Measurements from ENCODE around the gene MRPS9. TPM values are rescaled to one million over a fixed set of nuclear protein-coding genes. Genes with fewer than 3 reads are reported as not detected.

Gene MRPS9
- polyA plus RNA-seq, 1 donor from 2014 or later = 43.5 TPM

DNA sequence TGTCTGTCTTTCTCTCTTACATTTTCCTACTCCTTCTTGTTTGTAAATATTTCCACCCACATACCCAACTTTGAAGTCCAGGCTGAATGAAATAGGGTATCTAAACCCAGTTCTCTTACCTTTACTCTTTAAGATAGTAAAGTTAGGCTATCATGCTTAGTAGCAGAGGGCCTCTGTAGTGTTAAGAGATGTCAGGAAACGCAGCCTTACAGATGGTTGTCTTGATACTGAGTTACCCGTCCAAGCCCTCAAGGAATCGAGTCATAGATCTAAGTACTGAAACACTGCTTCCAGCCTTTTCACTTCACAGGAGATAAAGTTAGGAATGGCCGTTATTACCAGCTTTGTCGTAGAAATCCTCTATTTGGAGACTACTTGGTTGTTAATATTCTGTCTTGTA lies 24.3 kb downstream of the MRPS9 start:
- no peak overlapping the region for H3K4me3 ChIP-seq (ENCODE audit: low read length)
- no peak overlapping the region for H3K4me2 ChIP-seq (ENCODE audit: low read length)
- H3K9ac ChIP-seq (ENCODE audit: low read length) = no peak overlapping the region
- no peaks in the 10 kb centered on the region for H3K27me3 ChIP-seq (ENCODE audit: insufficient read depth, low read depth, low read length)
- no peaks in the 10 kb centered on the region for H4K20me1 ChIP-seq (ENCODE audit: insufficient read depth)
- H3K9me2 ChIP-seq (ENCODE audit: insufficient read depth, low read length) = no peaks in the 10 kb centered on the region
- no peak for TF ChIP-seq REST (IDR thresholded peaks at IDR 0.05; ENCODE audit: borderline replicate concordance)
- no peak for TF ChIP-seq EZH2 (IDR thresholded peaks at IDR 0.05; ENCODE audit: borderline replicate concordance, insufficient read depth, low read length, poor library complexity, severe bottlenecking)
- TF ChIP-seq RAD21 (conservative IDR thresholded peaks at IDR 0.05) = no peak
- no peak for TF ChIP-seq EP300 (conservative IDR thresholded peaks at IDR 0.05; ENCODE audit: poor library complexity, severe bottlenecking)
- no peak for TF ChIP-seq SMC3 (conservative IDR thresholded peaks at IDR 0.05; ENCODE audit: poor library complexity)
- no peak for TF ChIP-seq POLR2AphosphoS5 (IDR thresholded peaks at IDR 0.05)
- no peak for TF ChIP-seq TAF1 (IDR thresholded peaks at IDR 0.05; ENCODE audit: low read depth)
- no peak for TF ChIP-seq CTCF (IDR thresholded peaks at IDR 0.05; ENCODE audit: poor library complexity, severe bottlenecking)
- TF ChIP-seq MXI1 (conservative IDR thresholded peaks at IDR 0.05; ENCODE audit: poor library complexity, severe bottlenecking) = no peak
- no peak overlapping the region for H2AFZ ChIP-seq (ENCODE audit: low read depth, low read length)
- no peaks in the 10 kb centered on the region for H3F3A ChIP-seq (ENCODE audit: insufficient read depth, low read length, poor library complexity, severe bottlenecking)
- no peaks in the 10 kb centered on the region for H3K36me3 ChIP-seq (ENCODE audit: insufficient read depth, low read length)
- no peaks in the 10 kb centered on the region for H3K9me3 ChIP-seq (ENCODE audit: low read length)
- no peak overlapping the region for H3K27ac ChIP-seq (ENCODE audit: low read length)
- no peaks in the 10 kb centered on the region for H3K79me2 ChIP-seq (replicated peaks; ENCODE audit: insufficient read depth, low read length)

DNA sequence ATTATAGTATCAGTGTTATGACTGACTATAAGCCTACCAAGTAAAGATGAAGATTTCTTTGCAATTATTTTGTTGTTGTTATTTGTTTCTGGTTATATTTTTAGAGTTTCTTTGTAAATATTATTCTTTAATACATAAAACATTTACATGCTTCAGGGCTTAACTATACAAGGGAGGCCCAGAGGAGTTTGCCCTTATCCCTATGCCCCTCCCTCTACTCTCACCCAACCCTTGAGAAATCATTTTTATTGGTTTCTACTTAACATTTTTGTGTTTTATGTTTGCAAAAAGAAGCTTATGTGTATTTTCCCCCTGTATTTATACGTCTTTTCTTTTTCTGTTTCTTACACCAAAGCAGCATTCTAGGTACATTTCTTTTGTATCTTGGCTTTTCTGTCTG lies 30.5 kb downstream of the MRPS9 start:
- Histone ChIP-seq H3K79me2 (replicated peaks; ENCODE audit: insufficient read depth, low read length) (no peaks in the 10 kb centered on the region), H3K27me3 (ENCODE audit: insufficient read depth, low read depth, low read length) (no peaks in the 10 kb centered on the region)

More for the DNA sequence above, 30.5 kb downstream of the MRPS9 start:
- Histone ChIP-seq H3K9ac (ENCODE audit: low read length) (no peak overlapping the region), H3K27ac (ENCODE audit: low read length) (no peak overlapping the region), H3K9me3 (ENCODE audit: low read length) (no peaks in the 10 kb centered on the region), H3K4me2 (ENCODE audit: low read length) (no peak overlapping the region), H3K9me2 (ENCODE audit: insufficient read depth, low read length) (no peaks in the 10 kb centered on the region), H3F3A (ENCODE audit: insufficient read depth, low read length, poor library complexity, severe bottlenecking) (no peaks in the 10 kb centered on the region), H2AFZ (ENCODE audit: low read depth, low read length) (no peak overlapping the region), H4K20me1 (ENCODE audit: insufficient read depth) (no peaks in the 10 kb centered on the region), H3K36me3 (ENCODE audit: insufficient read depth, low read length) (no peaks in the 10 kb centered on the region), H3K4me3 (ENCODE audit: low read length) (no peak overlapping the region)
- TF ChIP-seq REST (IDR thresholded peaks at IDR 0.05; ENCODE audit: borderline replicate concordance) = no peak
- TF ChIP-seq TAF1 (IDR thresholded peaks at IDR 0.05; ENCODE audit: low read depth) = no peak
- no peak for TF ChIP-seq RAD21 (conservative IDR thresholded peaks at IDR 0.05)
- no peak for TF ChIP-seq SMC3 (conservative IDR thresholded peaks at IDR 0.05; ENCODE audit: poor library complexity)
- no peak for TF ChIP-seq CTCF (IDR thresholded peaks at IDR 0.05; ENCODE audit: poor library complexity, severe bottlenecking)
- no peak for TF ChIP-seq EZH2 (IDR thresholded peaks at IDR 0.05; ENCODE audit: borderline replicate concordance, insufficient read depth, low read length, poor library complexity, severe bottlenecking)
- no peak for TF ChIP-seq POLR2AphosphoS5 (IDR thresholded peaks at IDR 0.05)
- TF ChIP-seq MXI1 (conservative IDR thresholded peaks at IDR 0.05; ENCODE audit: poor library complexity, severe bottlenecking) = no peak
- TF ChIP-seq EP300 (conservative IDR thresholded peaks at IDR 0.05; ENCODE audit: poor library complexity, severe bottlenecking) = no peak

Measured in neural cell (in vitro differentiated cells).